ENCODE results near the gene PSMD10.

DNA sequence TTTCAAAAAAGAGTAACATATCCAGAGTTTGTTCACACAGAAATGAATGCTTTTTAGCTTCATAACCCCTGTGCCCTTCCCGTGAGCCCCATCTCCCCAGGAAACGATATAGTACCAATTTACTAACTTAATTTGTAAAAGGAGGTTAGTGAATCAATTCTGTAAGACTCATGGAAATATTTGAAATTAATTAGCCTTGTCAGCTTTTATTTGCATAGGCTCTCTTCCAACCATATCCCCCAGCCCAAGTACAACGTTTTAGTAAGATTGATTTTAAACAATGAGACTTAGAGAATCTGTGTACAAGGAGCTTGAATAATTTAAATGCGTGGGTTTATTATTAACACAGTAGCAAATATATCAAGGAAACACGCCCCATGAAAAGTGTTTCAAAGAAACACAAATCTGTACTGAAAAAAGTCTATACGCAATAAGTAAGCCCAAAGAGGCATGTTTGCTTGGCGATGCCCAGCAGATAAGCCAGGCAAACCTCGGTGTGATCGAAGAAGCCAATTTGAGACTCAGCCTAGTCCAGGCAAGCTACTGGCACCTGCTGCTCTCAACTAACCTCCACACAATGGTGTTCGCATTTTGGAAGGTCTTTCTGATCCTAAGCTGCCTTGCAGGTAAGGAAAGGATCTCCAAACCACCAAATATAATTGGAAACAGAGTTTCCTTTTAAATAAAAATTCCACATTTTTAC is 46.6 kb downstream of the PSMD10 start, which contains the start of gene VSIG1:
- TF ChIP-seq, protein P1, sequence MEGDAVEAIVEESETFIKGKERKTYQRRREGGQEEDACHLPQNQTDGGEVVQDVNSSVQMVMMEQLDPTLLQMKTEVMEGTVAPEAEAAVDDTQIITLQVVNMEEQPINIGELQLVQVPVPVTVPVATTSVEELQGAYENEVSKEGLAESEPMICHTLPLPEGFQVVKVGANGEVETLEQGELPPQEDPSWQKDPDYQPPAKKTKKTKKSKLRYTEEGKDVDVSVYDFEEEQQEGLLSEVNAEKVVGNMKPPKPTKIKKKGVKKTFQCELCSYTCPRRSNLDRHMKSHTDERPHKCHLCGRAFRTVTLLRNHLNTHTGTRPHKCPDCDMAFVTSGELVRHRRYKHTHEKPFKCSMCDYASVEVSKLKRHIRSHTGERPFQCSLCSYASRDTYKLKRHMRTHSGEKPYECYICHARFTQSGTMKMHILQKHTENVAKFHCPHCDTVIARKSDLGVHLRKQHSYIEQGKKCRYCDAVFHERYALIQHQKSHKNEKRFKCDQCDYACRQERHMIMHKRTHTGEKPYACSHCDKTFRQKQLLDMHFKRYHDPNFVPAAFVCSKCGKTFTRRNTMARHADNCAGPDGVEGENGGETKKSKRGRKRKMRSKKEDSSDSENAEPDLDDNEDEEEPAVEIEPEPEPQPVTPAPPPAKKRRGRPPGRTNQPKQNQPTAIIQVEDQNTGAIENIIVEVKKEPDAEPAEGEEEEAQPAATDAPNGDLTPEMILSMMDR (conservative IDR thresholded peaks at IDR 0.05; ENCODE audit: low read length) = no peak
- no peak for TF ChIP-seq EZH2phosphoT487 (IDR thresholded peaks at IDR 0.05; ENCODE audit: borderline replicate concordance, low read depth, low read length)
